GM18519 (cell line): Measurements from ENCODE around the gene GHRH.

Experiments used
- ATAC-seq: cut with Tn5 transposase; IDR thresholded peaks from one replicate; pipeline ENCODE4 v1.9.1; 2021; ENCODE audit warnings: mild to moderate bottlenecking, moderate library complexity; ENCODE audit not compliant: unreplicated experiment, low FRiP score

The GHRH gene

DNA sequence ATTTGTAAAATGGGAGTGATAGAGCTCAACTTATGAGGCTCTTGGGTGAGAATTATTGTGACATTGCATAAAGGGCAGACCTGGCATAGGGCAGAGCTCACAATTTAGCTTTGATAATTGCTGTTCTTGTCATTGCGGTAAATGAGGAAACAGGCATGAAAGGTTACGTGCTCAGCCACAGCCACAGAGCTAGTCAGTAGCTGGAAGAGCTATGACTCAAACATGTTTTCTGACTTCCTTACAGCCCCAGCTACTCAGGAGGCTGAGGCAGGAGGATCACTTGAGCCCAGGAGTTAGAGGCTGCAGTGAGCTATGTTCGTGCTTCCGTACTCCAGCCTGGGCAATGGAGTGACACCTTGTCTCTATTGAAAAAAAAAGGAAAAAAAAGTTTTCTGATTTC lies 3.5 kb upstream of the GHRH start:
- ATAC-seq, result no peak

DNA sequence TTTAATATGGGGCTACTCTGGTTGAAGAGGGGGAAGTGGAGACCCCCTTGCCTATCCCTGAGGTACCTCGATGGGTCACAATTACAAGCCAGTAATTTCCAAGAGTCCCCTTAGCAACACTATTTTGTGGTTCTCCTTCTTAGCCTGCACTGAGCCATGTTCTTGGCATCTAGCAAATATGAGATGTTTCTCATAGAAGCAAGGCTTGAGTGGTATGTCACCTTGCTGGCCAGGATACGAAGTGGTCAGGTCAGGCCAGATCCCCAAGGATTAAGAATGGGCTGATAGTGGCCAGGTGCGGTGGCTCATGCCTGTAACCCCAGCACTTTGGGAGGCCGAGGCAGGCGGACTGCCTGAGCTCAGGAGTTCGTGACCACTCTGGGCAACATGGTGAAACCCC lies 2.1 kb upstream of the GHRH start:
- ATAC-seq, result no peak

- ATAC-seq, result no peak
Measured at GRCh38 chr20:37262505-37262904, 891 bp upstream of the GHRH start.

DNA sequence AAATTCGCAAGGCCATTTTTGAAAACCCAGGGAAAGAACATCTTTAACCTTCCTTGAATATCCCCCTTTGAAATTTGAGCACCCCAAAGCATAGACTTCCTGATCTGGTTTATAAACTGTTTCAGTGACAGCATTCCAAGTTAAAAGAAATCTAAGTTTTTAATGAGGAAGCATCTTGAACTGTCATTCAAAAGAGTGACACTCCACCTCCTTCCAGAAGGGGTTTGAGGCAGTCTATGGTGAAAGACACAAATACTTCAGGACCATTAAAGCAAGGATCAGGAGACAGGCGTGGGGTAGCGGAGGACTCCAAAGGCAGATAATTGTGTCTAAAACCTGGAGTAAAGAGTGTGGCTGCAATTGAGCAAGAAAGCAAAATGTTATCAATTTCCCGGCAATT lies 691 bp downstream of the GHRH start:
- no peak for ATAC-seq

GRCh38 chr20:37259865-37260264 lies 1.7 kb downstream of the GHRH start:
- ATAC-seq, result no peak

- no peak for ATAC-seq
Measured at GRCh38 chr20:37259031-37259430, 2.6 kb downstream of the GHRH start.

GRCh38 chr20:37257988-37258387 lies 3.6 kb downstream of the GHRH start:
- ATAC-seq, result no peak

DNA sequence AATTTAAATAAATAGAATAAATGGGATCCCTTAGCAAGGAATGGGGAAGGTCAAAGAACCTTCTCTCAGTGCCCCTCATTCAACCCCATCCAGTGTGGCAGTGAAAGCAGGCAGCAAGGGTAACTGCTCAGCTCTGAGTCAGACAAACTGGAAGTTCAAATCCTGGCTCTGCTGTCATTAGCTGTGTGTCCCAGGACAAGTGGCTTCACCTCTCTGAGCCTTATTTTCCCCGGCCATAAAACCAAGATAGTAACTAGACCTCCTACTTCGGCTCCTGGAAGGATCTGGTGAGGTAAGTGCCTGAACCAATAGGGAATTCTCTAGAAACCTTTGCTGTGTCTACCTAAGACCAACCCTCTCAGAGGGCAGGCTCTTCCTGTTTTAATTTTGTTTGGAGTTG lies 4.1 kb downstream of the GHRH start:
- no peak for ATAC-seq

DNA sequence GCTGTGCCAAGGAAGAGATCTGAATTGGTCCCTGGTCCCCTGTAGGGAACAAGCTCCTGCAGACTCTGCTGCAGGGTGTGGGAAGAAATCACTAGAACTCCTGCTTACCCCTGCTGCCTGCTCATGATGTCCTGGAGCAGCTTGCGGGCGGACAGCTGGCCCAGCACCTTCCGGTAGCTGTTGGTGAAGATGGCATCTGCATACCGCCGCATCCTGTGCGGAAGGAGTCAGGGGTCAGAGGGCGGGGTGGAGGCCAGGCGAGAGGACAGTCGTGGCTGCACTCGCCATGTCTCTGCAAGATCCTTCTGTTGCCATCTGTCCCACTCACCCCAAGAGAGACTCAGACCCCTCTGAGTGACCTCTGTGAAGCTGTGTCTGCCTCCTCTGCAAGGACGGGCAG lies 5.3 kb downstream of the GHRH start:
- no peak for ATAC-seq

DNA sequence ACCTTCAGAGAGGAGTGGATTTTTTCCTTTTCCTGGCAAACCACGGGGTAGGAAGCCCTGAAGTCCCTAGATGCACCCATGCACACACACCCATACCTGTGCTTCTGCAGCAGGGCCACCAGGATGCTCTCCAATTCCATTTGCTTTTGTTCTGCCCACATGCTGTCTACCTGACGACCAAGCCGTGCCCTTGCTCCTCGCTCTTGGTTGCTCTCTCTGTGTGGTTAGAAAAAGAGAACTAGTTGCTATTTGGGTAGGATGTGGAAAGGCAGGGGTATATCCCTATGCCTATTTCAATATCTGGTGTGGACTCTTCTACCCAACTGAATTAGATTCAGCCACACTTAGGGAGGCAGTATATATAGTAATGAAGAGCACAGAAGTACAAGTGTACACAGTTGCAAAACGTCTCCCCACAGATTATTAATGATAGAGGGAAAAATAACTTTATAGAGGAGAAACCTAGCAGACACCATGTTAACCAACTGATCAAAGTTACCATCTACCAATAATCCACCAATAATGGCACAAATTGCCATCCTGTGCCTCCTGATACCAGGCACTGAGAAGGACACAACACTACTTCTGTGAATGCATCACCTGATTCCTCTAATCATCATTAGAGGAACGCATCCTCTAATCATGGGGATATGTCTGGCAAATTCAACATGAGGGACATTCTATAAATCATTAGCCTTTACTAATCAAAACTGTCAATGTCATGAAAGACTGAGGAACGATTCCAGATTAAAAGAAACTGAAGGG lies 7.3 kb downstream of the GHRH start:
- no peak for ATAC-seq

- no peak for ATAC-seq
Measured at GRCh38 chr20:37253087-37253486, 8.5 kb downstream of the GHRH start.

- no peak for ATAC-seq
Measured at GRCh38 chr20:37251825-37252477, 9.7 kb downstream of the GHRH start.

DNA sequence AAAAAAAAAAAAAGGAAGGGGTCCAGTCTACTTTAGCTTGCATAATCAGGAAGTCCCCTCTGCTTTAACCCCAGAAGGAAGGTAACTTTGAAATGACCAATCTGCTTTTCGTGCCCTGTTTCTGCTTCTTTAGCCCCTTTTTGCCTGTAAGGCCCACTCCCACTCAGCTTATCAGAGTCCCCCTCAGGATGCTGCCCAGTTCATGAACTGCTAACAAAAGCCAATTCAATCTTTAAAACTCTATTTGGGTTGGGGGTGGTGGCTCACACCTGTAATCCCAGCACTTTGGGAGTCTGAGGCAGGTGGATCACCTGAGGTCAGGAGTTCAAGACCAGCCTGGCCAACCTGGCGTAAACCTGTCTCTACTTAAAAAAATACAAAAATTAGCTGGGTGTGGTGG lies 12.3 kb downstream of the GHRH start:
- no peak for ATAC-seq

GRCh38 chr20:37247547-37247946 lies 14.1 kb downstream of the GHRH start:
- no peak for ATAC-seq

- ATAC-seq, result no peak
Measured at GRCh38 chr20:37246736-37247135, 14.9 kb downstream of the GHRH start.

GRCh38 chr20:37245216-37246150 lies 16.1 kb downstream of the GHRH start:
- ATAC-seq, result no peak

GRCh38 chr20:37244572-37244957 lies 17.0 kb downstream of the GHRH start:
- ATAC-seq, result no peak

- no peak for ATAC-seq
Measured at GRCh38 chr20:37243937-37244571, 17.6 kb downstream of the GHRH start.

- ATAC-seq, result no peak
Measured at GRCh38 chr20:37243076-37243936, 18.3 kb downstream of the GHRH start.

- ATAC-seq, result no peak
Measured at GRCh38 chr20:37242503-37242902, 19.1 kb downstream of the GHRH start.
